Measurements from ENCODE around the gene FN1.

- TF ChIP-seq CTCF (IDR thresholded peaks at IDR 0.05) (no peak), POLR2AphosphoS2 (conservative IDR thresholded peaks at IDR 0.05; ENCODE audit: low read length) (no peak), POLR2A (IDR thresholded peaks at IDR 0.05; ENCODE audit: low read length) (no peak), SMC3 (IDR thresholded peaks at IDR 0.05) (no peak), HES2 (IDR thresholded peaks at IDR 0.05) (no peak), MAX (IDR thresholded peaks at IDR 0.05) (no peak), E2F6 (IDR thresholded peaks at IDR 0.05; ENCODE audit: borderline replicate concordance, low read depth) (no peak), EP300 (IDR thresholded peaks at IDR 0.05) (no peak), USF2 (IDR thresholded peaks at IDR 0.05) (no peak), EHF (CRISPR knock-in tag; IDR thresholded peaks at IDR 0.05) (no peak), RAD21 (conservative IDR thresholded peaks at IDR 0.05 in 1 of 2, IDR thresholded peaks at IDR 0.05 in 1 of 2) (no peak), HOXA7 (CRISPR knock-in tag; IDR thresholded peaks at IDR 0.05) (no peak)
Measured at GRCh38 chr2:215378045-215378444, 57.8 kb downstream of the FN1 start.

Data from A549 (cell line).